Endothelial cell of umbilical vein (primary cell): ENCODE data around the gene KLHL36. TPM values are rescaled to one million over a fixed set of nuclear protein-coding genes. Genes with fewer than 3 reads are reported as not detected.

Experiments used
- BruUV-seq: library from RNA; stranded (reverse); fragments of 400-500 nt; replicated peaks from 2 replicates; lab custom pipeline; 2021; lab: Mats Ljungman, UMichigan
- CTCF ChIA-PET: fragments of 300-600, 350-600 bp; sonication (Branson Sonifier 250); formaldehyde crosslinking; loops from one replicate; lab custom pipeline; 2021; ENCODE audit warnings: antibody characterized with exemption, inconsistent platforms; lab: Charles Lee
- POLR2A ChIA-PET: fragments of 300-600, 350-600 bp; sonication (Branson Sonifier 250); formaldehyde crosslinking; loops from one replicate; lab custom pipeline; 2021; ENCODE audit warnings: antibody characterized with exemption, inconsistent platforms; lab: Charles Lee
- DNase-seq: peaks from one replicate; pipeline ENCODE4 v3.0.0-alpha.2; 2011; ENCODE audit warnings: low read depth, low spot score
- FAIRE-seq: peaks from 2 replicates; lab custom pipeline; 2011; peaks lifted over from hg19 to GRCh38; lab: Jason Lieb, UNC
- H2AFZ ChIP-seq: 2 replicates; pipeline ENCODE4 v1.6.0; 2012; ENCODE audit warnings: low read depth, low read length, control low read depth, inconsistent platforms
- H3K27ac ChIP-seq: 2 replicates; pipeline ENCODE4 v1.5.1; 2011; ENCODE audit warnings: low read depth, mild to moderate bottlenecking, control low read depth, low read length, moderate library complexity; ENCODE audit not compliant: insufficient read depth
- H3K27me3 ChIP-seq, 2 experiments: 2 replicates each; pipeline versions ENCODE4 v1.6.0 to v1.6.1; 2011; ENCODE audit warnings: low read length in 2 of 2, mixed read lengths in 1 of 2; ENCODE audit not compliant: control insufficient read depth in 2 of 2, insufficient read depth in 2 of 2
- H3K36me3 ChIP-seq, 2 experiments: 2 replicates in 1 of 2; 3 replicates in 1 of 2; pipeline ENCODE4 v1.5.1; 2011; ENCODE audit warnings: low read length in 2 of 2, mild to moderate bottlenecking in 1 of 2, moderate library complexity in 1 of 2; ENCODE audit not compliant: control insufficient read depth in 2 of 2, insufficient read depth in 2 of 2; ENCODE audit errors: extremely low read depth in 1 of 2
- H3K4me1 ChIP-seq: 3 replicates; pipeline ENCODE4 v1.5.1; 2011; ENCODE audit warnings: mild to moderate bottlenecking, low read length; ENCODE audit not compliant: control insufficient read depth, insufficient read depth; ENCODE audit errors: extremely low read depth
- H3K4me2 ChIP-seq: 2 replicates; pipeline ENCODE4 v1.6.1; 2011; ENCODE audit warnings: low read length, control low read depth, mixed read lengths; ENCODE audit not compliant: insufficient read depth
- H3K4me3 ChIP-seq, 3 experiments: fragments of 200-600 bp in 1 of 3; sonication (generic), shearing (Covaris generic) in 1 of 3; replicated peaks in 1 of 3; 2 replicates each; pipeline ENCODE4 v1.5.1; 2011 to 2016; ENCODE audit warnings: control low read depth in 3 of 3, low read length in 3 of 3, mild to moderate bottlenecking in 2 of 3, inconsistent platforms in 1 of 3, low read depth in 1 of 3, moderate library complexity in 1 of 3; ENCODE audit not compliant: insufficient read depth in 1 of 3
- H3K79me2 ChIP-seq: 2 replicates; pipeline ENCODE4 v1.6.0; 2012; ENCODE audit warnings: low read length, inconsistent platforms; ENCODE audit not compliant: control insufficient read depth, insufficient read depth
- H3K9ac ChIP-seq: replicated peaks from 2 replicates; pipeline ENCODE3; 2011; ENCODE audit warnings: low read length, control low read depth; ENCODE audit not compliant: insufficient read depth; ENCODE audit errors: extremely low read depth
- H3K9me1 ChIP-seq: replicated peaks from 3 replicates; pipeline ENCODE4 v1.6.0; 2011; ENCODE audit warnings: mild to moderate bottlenecking, low read length; ENCODE audit not compliant: control insufficient read depth, insufficient read depth; ENCODE audit errors: extremely low read depth
- H3K9me3 ChIP-seq: replicated peaks from 2 replicates; pipeline ENCODE4 v1.5.1; 2012; ENCODE audit warnings: low read length, inconsistent platforms; ENCODE audit not compliant: control insufficient read depth, insufficient read depth
- H4K20me1 ChIP-seq: replicated peaks from 2 replicates; pipeline ENCODE3; 2011; ENCODE audit warnings: mild to moderate bottlenecking, low read length; ENCODE audit not compliant: control insufficient read depth, insufficient read depth; ENCODE audit errors: extremely low read depth
- CTCF ChIP-seq, 2 donors: IDR thresholded peaks; 1 replicate in 1 of 2; 2 replicates in 1 of 2; pipeline ENCODE4 v1.5.1; 2011; ENCODE audit warnings: low read length in 2 of 2, mild to moderate bottlenecking in 2 of 2, moderate library complexity in 2 of 2, control low read depth in 1 of 2, inconsistent platforms in 1 of 2, low read depth in 1 of 2; ENCODE audit not compliant: insufficient read depth in 1 of 2; ENCODE audit errors: extremely low read depth in 1 of 2
- EZH2 ChIP-seq: IDR thresholded peaks from 2 replicates; pipeline ENCODE4 v1.6.1; 2012; ENCODE audit warnings: borderline replicate concordance, low read depth, mild to moderate bottlenecking, moderate library complexity, low read length, inconsistent platforms; ENCODE audit not compliant: severe bottlenecking
- FOS ChIP-seq: IDR thresholded peaks from 2 replicates; pipeline ENCODE4 v1.6.1; 2011; ENCODE audit warnings: mild to moderate bottlenecking, low read length, moderate library complexity, borderline replicate concordance; ENCODE audit not compliant: insufficient read depth
- GATA2 ChIP-seq: IDR thresholded peaks from 2 replicates; pipeline ENCODE4 v1.7.0; 2011; ENCODE audit warnings: low read depth, mild to moderate bottlenecking, moderate library complexity, mixed read lengths, low read length; ENCODE audit not compliant: insufficient read length, insufficient read depth
- JUN ChIP-seq: IDR thresholded peaks from 2 replicates; pipeline ENCODE4 v1.6.1; 2011; ENCODE audit warnings: borderline replicate concordance, low read depth; ENCODE audit not compliant: insufficient read length, insufficient read depth
- MYC ChIP-seq: IDR thresholded peaks from one replicate; pipeline ENCODE4 v1.6.1; 2011; ENCODE audit warnings: mild to moderate bottlenecking, low read depth, low read length
- POLR2A ChIP-seq: IDR thresholded peaks from 2 replicates; pipeline ENCODE4 v1.6.1; 2012; ENCODE audit warnings: low read depth, mild to moderate bottlenecking, control low read depth, low read length
- POLR2AphosphoS5 ChIP-seq: IDR thresholded peaks from 2 replicates; pipeline ENCODE4 v1.6.1; 2012; ENCODE audit warnings: low read depth, mild to moderate bottlenecking, control low read depth, low read length, moderate library complexity; ENCODE audit not compliant: insufficient read depth
- dilution Hi-C: fragments of 300-500 bp; cut with MboI; formaldehyde crosslinking; loops from one replicate; pipeline ENCODE4 v1.15.0; 2019; ENCODE audit warnings: low sequenced_read_pairs; ENCODE audit not compliant: extremely low pct_ligation_motif_present
- intact Hi-C: fragments of 100-400 bp; cut with micrococcal nuclease; formaldehyde crosslinking; loops from one replicate; pipeline ENCODE4 v1.10.0; 2022
- polyA plus RNA-seq, 4 experiments: library from polyadenylated mRNA; depleted of rRNA in 3 of 4; stranded (reverse) in 3 of 4; unstranded in 1 of 4; fragments of >200 nt; gene quantifications; 2 replicates each; pipeline versions ENCODE4 v1.2.1 to v1.2.3, GENCODE V29; 2011 to 2012; ENCODE audit warnings: missing spikeins in 1 of 4
- total RNA-seq: library from RNA; stranded (reverse); gene quantifications from 2 replicates; pipeline ENCODE4 v1.2.3, GENCODE V29; 2021
- TF ChIP-seq, protein P1 (sequence below): IDR thresholded peaks from 2 replicates; pipeline ENCODE4 v1.6.1; 2011; ENCODE audit not compliant: insufficient read depth, insufficient read length

Gene KLHL36
- total and polyA plus RNA-seq, 2 donors (not counting 3 experiments of a cell fraction or from before 2014, with no cell fraction given), result 31.3 to 38.8 TPM

DNA sequence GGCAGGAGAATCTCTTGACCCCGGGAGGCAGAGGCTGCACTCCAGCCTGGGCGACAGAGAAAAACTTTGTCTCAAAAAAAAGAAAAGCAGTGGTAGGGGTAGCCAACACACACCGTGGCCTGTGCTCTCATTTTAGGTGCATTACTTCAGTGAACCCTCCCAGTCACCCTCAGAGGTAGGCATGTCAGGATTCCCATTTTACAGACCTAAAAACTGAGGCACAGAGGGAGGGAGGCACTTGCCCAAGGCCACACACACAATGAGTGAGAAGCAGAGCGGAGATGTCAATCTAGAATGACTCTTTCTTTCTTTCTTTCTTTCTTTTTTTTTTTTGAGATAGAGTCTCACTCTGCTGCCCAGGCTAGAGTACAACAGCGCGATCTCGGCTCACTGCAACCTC is 35.6 kb upstream of the KLHL36 start:
- ChIA-PET POLR2A (no interaction called here), CTCF (interaction anchor here (1.1 kb wide), 1 partner anchor 99 kb away, joined by 3 read pairs; no protein-coding TSS in a partner anchor)
- Histone ChIP-seq H3K36me3 (peaks cover 0 to 2% of the 10 kb centered on the region in 2 experiments), H3K9me1 (no peaks in the 10 kb centered on the region), H3K9me3 (no peaks in the 10 kb centered on the region), H4K20me1 (no peaks in the 10 kb centered on the region), H3K79me2 (peaks cover 81% of the 10 kb centered on the region), H3K4me2 (no peak overlapping the region), H3K4me1 (peaks cover 24% of the 10 kb centered on the region), H3K27ac (no peak overlapping the region), H3K4me3 (no peak overlapping the region), H3K27me3 (no peaks in the 10 kb centered on the region), H3K9ac (no peak overlapping the region), H2AFZ (no peak overlapping the region)
- dilution Hi-C loops, result loop anchor here (25.0 kb wide), 1 partner anchor 100 kb away; the partner anchor contains the start of gene MEAK7
- TF ChIP-seq POLR2A (no peak), GATA2 (no peak), EZH2 (no peak), CTCF (IDR thresholded peaks at IDR 0.05; ENCODE audit: extremely low read depth in 1 of 2, insufficient read depth in 1 of 2, low read depth in 1 of 2, low read length in 2 of 2) (no peak), POLR2AphosphoS5 (no peak), JUN (no peak), MYC (no peak), FOS (no peak)
- TF ChIP-seq, protein P1, sequence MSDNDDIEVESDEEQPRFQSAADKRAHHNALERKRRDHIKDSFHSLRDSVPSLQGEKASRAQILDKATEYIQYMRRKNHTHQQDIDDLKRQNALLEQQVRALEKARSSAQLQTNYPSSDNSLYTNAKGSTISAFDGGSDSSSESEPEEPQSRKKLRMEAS, result no peak
- DNase-seq (no peak), FAIRE-seq (no peak)
- intact Hi-C loops, result no loop called here
- no TSS peak for BruUV-seq
